Glutamatergic neuron (in vitro differentiated cells): ENCODE measurements around the gene MRPL39. TPM values are rescaled to one million over a fixed set of nuclear protein-coding genes. Genes with fewer than 3 reads are reported as not detected.

ENCODE experiments used
- DNase-seq: peaks from one replicate; pipeline ENCODE4 v3.0.0; 2022
- H3K27ac Mint-ChIP-seq: one replicate; pipeline ENCODE4 v1.8.0; 2020; ENCODE audit warnings: mild to moderate bottlenecking, mixed read lengths, inconsistent platforms; ENCODE audit not compliant: unreplicated experiment
- H3K27me3 Mint-ChIP-seq: one replicate; pipeline ENCODE4 v1.8.0; 2020; ENCODE audit warnings: mild to moderate bottlenecking, moderate library complexity, mixed read lengths, inconsistent platforms; ENCODE audit not compliant: unreplicated experiment
- H3K36me3 Mint-ChIP-seq: one replicate; pipeline ENCODE4 v1.8.0; 2020; ENCODE audit warnings: mild to moderate bottlenecking, mixed read lengths, inconsistent platforms; ENCODE audit not compliant: unreplicated experiment
- H3K4me1 Mint-ChIP-seq: one replicate; pipeline ENCODE4 v1.8.0; 2020; ENCODE audit warnings: mild to moderate bottlenecking, low read depth, mixed read lengths, inconsistent platforms; ENCODE audit not compliant: unreplicated experiment
- H3K4me3 Mint-ChIP-seq: one replicate; pipeline ENCODE4 v1.8.0; 2020; ENCODE audit warnings: mild to moderate bottlenecking, mixed read lengths, inconsistent platforms; ENCODE audit not compliant: unreplicated experiment
- H3K9me3 Mint-ChIP-seq: one replicate; pipeline ENCODE4 v1.8.0; 2020; ENCODE audit warnings: mild to moderate bottlenecking, moderate library complexity, mixed read lengths, inconsistent platforms; ENCODE audit not compliant: unreplicated experiment
- CTCF ChIP-seq: fragments of 200-600 bp; sonication (generic); IDR thresholded peaks from one replicate; pipeline ENCODE4 v1.5.0; 2021; ENCODE audit not compliant: partially characterized antibody, unreplicated experiment
- total RNA-seq: library from RNA; stranded (reverse); fragmentation: NEBNext Ultra II Directional; extraction: Animal tissue kit (Norgen Biotek cat#: 25700); gene quantifications from one replicate; pipeline ENCODE4 v1.2.1, GENCODE V29; 2021; ENCODE audit not compliant: unreplicated experiment

Gene MRPL39
- total RNA-seq, 1 donor from 2014 or later: 26.1 TPM

- H3K36me3 Mint-ChIP-seq: no peaks in the 10 kb centered on the region
- TF ChIP-seq CTCF: no peak
- no peaks in the 10 kb centered on the region for H3K9me3 Mint-ChIP-seq
- DNase-seq: no peak
- no peaks in the 10 kb centered on the region for H3K4me1 Mint-ChIP-seq
- no peak overlapping the region for H3K27ac Mint-ChIP-seq
- no peak overlapping the region for H3K4me3 Mint-ChIP-seq
- no peaks in the 10 kb centered on the region for H3K27me3 Mint-ChIP-seq
Observed at GRCh38 chr21:25578056-25578961, 29.0 kb downstream of the MRPL39 start.

DNA sequence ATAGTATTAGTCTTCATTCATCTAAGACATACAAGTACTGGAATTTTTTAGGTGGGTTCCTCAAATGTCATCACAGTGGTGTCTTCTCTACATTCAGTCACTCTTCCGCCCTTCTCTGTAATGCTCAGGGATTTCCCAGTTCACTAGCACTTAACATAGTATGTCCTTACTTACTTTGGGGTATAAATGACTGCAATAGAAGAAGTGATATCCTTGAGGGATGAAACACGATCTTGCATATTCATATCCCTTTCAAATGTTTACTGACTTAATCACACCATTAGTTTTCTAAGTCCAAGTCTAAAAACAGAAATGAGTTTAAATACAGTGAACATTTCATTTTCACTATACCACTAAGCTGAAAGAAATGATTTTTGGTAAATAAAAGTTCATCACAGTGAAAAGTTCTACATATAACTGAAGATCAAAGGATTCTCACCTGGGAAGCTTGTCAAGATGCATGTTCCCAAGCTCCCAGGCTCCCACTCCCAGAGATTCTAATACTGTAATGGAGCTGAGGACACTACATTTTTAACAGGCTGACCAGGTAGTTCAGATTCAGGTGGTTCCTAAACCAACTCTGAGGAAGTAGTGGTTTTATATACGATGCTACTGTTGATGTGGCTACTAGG lies 29.7 kb downstream of the MRPL39 start:
- Mint-ChIP-seq H3K27me3 (no peaks in the 10 kb centered on the region), H3K4me1 (no peaks in the 10 kb centered on the region), H3K27ac (no peak overlapping the region), H3K9me3 (no peaks in the 10 kb centered on the region), H3K36me3 (no peaks in the 10 kb centered on the region), H3K4me3 (no peak overlapping the region)
- no peak for DNase-seq
- no peak for TF ChIP-seq CTCF

GRCh38 chr21:25573409-25574206 lies 33.7 kb downstream of the MRPL39 start:
- no peaks in the 10 kb centered on the region for H3K9me3 Mint-ChIP-seq
- no peaks in the 10 kb centered on the region for H3K4me1 Mint-ChIP-seq
- no peak for DNase-seq
- H3K4me3 Mint-ChIP-seq: no peak overlapping the region
- peaks cover 3% of the 10 kb centered on the region for H3K27me3 Mint-ChIP-seq
- no peak overlapping the region for H3K27ac Mint-ChIP-seq
- H3K36me3 Mint-ChIP-seq: no peaks in the 10 kb centered on the region
- TF ChIP-seq CTCF: no peak

GRCh38 chr21:25572861-25573310 lies 34.4 kb downstream of the MRPL39 start:
- TF ChIP-seq CTCF: no peak
- H3K4me1 Mint-ChIP-seq: peaks cover 2% of the 10 kb centered on the region
- peaks cover 3% of the 10 kb centered on the region for H3K27me3 Mint-ChIP-seq
- no peak overlapping the region for H3K27ac Mint-ChIP-seq
- no peaks in the 10 kb centered on the region for H3K36me3 Mint-ChIP-seq
- H3K4me3 Mint-ChIP-seq: no peak overlapping the region
- no peak for DNase-seq
- no peaks in the 10 kb centered on the region for H3K9me3 Mint-ChIP-seq
